ENCODE measurements around the gene APPBP2.
"Not testable (repeated sequence)": the region's sequence is repeated elsewhere in the genome, so short reads cannot be mapped to it uniquely, and the experiment has no call there.

Gene APPBP2

DNA sequence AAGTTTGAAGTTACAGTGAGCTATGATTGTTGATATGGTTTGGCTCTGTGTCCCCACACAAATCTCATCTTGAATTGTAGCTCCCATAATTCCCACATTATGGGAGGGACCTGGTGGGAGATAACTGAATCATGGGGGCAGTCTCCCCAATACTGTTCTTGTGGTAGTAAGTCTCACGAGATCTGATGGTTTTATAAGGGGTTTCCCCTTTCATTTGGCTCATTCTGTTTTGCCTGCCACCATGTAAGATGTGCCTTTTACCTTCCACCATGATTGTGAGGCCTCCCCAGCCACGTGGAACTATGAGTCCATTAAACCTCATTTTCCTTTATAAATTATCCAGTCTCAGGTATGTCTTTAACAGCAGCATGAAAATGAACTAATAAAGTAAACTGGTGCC, 35.4 kb downstream of the APPBP2 start:
- DNase-seq: not testable (repeated sequence)

- no peak for DNase-seq
These were observed 44.4 kb downstream of the APPBP2 start for GRCh38 chr17:60481604-60482003.

GRCh38 chr17:60473788-60474187, 52.3 kb downstream of the APPBP2 start:
- DNase-seq: no peak

DNA sequence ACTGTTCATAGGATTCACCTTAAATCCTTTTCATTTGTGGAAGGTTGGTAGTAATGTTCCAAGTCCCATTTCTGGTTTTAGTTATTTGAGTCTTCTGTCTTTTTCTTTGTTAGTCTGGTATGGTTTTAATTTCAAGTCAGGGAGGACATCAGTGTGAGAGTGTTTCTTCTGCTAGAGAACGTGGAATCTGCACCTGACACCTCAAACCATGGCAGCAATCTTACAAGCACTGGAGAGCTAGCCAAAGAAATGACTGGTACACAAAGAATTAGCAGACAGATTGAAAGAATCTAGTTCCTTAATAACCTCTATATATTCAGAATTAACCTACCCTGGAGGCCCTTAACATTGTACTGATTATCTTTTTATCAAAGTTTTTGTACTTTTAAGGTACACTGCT, 53.6 kb downstream of the APPBP2 start:
- no peak for DNase-seq

GRCh38 chr17:60471451-60471850, 54.6 kb downstream of the APPBP2 start:
- no peak for DNase-seq

- DNase-seq: peak; percentile 64 to 77
These were observed 57.7 kb downstream of the APPBP2 start for GRCh38 chr17:60468371-60468770.

- no peak for DNase-seq
These were observed 61.7 kb downstream of the APPBP2 start for GRCh38 chr17:60464343-60464742.

- no peak for DNase-seq
These were observed 62.7 kb downstream of the APPBP2 start for GRCh38 chr17:60463157-60463835.

DNA sequence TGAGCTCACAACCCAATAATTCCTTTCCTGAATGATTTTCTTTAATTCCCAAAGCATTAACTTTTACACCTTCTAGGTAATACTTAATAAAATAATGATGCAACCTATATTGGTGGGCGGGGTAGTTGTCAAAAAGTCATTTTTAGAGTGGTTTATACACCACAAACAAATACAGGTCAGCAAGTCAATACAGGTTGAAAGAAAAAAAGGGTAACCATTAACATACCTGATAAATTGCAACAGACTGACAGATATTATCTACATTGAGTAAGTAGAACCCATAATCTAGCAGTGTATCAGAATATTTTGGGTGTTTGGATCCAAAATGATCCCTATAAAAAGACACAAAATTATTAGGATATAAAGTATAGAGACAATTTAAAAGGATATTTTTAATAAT, 64.5 kb downstream of the APPBP2 start:
- no peak for DNase-seq

- DNase-seq: no peak
These were observed 68.9 kb downstream of the APPBP2 start for GRCh38 chr17:60457148-60457547.

DNA sequence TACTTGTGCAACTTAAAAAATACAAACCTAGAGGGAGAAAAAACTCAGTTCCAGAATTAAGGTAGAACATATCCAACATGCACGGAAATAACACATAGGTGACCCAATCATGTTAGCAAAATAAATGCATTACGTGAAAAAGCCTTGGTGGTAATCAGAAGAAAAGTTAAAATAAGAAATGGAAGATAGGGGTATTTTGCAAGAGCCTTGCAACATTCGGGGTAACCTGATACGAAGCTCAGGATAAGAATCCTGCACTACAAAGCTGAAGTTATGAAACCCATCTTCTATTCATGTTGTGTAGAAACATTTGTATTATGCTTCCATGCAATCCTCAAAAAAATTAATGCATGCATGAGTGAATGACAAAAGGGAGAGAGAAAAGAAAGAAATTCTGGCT, 70.7 kb downstream of the APPBP2 start:
- DNase-seq: no peak

- no peak for DNase-seq
These were observed 74.1 kb downstream of the APPBP2 start for GRCh38 chr17:60451965-60452364.

DNA sequence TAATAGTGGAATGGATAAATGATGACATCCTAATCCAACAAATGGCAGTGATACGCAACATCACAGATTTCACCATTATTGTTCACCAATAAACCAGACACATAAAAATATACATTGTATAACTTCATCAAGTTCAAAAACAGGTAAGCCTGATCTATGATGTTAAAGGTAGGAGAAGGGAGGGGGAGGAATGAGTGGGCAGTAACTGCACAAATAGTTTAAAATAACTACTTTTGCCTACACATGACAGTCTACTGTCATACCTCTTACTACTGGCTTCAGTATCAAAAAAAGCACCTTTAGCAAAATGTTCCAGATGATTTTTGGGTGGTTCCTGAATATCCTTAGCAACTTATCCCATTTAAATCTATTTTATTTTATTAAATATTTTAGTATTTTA, 75.0 kb downstream of the APPBP2 start:
- DNase-seq: no peak

GRCh38 chr17:60447375-60447774, 78.7 kb downstream of the APPBP2 start:
- DNase-seq: no peak

GRCh38 chr17:60445144-60445543, 80.9 kb downstream of the APPBP2 start:
- DNase-seq: no peak

GRCh38 chr17:60443713-60444112, 82.3 kb downstream of the APPBP2 start:
- no peak for DNase-seq

GRCh38 chr17:60442271-60443173, 83.5 kb downstream of the APPBP2 start:
- no peak for DNase-seq

DNA sequence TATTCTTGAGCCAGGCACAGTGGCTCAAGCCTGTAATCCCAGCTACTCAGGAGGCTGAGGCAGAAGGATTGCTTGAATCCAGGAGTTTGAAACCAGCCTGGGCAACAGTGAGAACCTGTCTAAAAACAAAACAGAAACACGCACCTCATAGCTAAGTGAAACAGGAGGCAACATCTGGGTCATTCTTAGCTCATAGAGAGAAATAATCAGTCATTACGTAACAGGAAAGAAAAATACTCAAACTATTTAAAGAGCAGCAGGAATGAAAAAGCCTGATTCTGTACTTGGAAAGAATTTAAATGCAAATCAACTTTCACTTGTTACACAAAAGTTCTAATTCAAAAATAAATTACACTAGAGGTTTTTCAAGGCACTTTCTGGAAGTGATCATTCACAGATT, 86.5 kb downstream of the APPBP2 start:
- no peak for DNase-seq

DNA sequence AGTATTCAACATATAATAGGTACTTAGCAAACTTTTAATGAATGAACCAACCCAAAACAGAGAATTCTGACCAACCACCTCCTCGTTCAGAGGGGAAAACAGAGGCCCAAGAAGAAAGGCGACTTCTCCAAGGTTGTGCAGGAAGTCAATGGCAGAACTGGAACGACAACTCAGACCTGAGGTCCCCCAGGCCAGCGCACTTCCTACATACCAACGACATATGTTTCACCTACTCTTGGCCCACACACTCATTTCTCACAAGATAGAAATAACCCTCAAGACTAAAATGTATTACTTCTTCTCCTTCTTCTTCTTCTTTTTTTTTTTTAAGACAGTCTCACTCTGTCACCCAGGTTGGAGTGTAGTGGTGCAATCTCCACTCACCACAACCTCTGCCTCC, 89.4 kb downstream of the APPBP2 start:
- no peak for DNase-seq

- DNase-seq: peak; percentile 80 to 85
These were observed 90.5 kb downstream of the APPBP2 start for GRCh38 chr17:60435244-60436167.

- not testable (repeated sequence) for DNase-seq
These were observed 92.7 kb downstream of the APPBP2 start for GRCh38 chr17:60433021-60433997.

- not testable (repeated sequence) for DNase-seq
These were observed 95.5 kb downstream of the APPBP2 start for GRCh38 chr17:60430561-60430960.

Data from NCI-H524 (cell line).